Stomach (tissue), 4 donors: ENCODE measurements around the gene ZMYND10.

Source experiments
- POLR2AphosphoS5 ChIP-seq, 3 donors: sonication (generic); formaldehyde crosslinking; IDR thresholded peaks; one replicate each; pipeline ENCODE4 v1.6.1; 2016; ENCODE audit warnings: antibody characterized with exemption in 3 of 3
- TF ChIP-seq, protein P1 (sequence below), 7 experiments: fragments of 450-650 bp in 4 of 7; fragments of 200-600 bp in 3 of 7; sonication (generic) in 3 of 7; IDR thresholded peaks; one replicate each; pipeline ENCODE4 v1.5.1; 2016 to 2019; ENCODE audit warnings: antibody characterized with exemption in 7 of 7, control low read depth in 2 of 7, mild to moderate bottlenecking in 1 of 7

DNA sequence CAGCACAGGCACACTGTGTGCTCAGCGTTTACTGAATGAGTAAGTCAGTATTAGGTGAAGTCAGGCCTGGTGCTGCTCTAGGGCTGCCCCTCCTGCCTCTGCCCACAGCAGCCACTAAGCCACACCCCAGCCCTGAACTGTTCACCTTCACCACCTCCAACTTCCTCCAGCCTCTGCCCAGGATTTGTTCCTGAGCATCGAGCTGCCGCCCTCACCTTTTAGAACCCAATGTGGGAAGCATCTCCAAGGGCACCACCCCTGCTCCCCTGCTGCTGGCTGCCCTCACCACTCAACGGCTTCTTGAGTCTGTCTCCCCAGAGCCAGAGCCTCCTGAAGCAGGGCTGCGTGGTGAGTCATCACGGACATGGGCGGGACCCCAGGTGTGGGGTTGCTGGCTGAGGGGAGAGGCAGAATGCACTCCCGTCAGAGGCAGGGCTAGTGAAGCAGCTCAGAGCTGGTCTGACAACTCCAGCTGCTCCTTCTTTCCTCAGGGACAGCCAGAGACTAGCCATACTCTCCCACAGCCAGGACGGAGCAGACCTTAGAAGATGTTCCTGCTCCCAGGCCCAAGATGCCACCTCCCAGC is 28.8 kb downstream of the ZMYND10 start:
- TF ChIP-seq, protein P1, sequence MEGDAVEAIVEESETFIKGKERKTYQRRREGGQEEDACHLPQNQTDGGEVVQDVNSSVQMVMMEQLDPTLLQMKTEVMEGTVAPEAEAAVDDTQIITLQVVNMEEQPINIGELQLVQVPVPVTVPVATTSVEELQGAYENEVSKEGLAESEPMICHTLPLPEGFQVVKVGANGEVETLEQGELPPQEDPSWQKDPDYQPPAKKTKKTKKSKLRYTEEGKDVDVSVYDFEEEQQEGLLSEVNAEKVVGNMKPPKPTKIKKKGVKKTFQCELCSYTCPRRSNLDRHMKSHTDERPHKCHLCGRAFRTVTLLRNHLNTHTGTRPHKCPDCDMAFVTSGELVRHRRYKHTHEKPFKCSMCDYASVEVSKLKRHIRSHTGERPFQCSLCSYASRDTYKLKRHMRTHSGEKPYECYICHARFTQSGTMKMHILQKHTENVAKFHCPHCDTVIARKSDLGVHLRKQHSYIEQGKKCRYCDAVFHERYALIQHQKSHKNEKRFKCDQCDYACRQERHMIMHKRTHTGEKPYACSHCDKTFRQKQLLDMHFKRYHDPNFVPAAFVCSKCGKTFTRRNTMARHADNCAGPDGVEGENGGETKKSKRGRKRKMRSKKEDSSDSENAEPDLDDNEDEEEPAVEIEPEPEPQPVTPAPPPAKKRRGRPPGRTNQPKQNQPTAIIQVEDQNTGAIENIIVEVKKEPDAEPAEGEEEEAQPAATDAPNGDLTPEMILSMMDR (IDR thresholded peaks at IDR 0.05): no peak
- TF ChIP-seq POLR2AphosphoS5 (IDR thresholded peaks at IDR 0.05): peak in 2 of 3 donors; percentile 74 to 77
